Prostate gland (tissue), 2 donors: ENCODE data around the gene DGKB.

Experiments
- POLR2A ChIP-seq: fragments of 450-650 bp; IDR thresholded peaks from one replicate; pipeline ENCODE4 v1.6.1; 2016; ENCODE audit warnings: antibody characterized with exemption, mild to moderate bottlenecking
- POLR2AphosphoS5 ChIP-seq: sonication (generic); formaldehyde crosslinking; IDR thresholded peaks from one replicate; pipeline ENCODE4 v1.6.1; 2017; ENCODE audit warnings: antibody characterized with exemption
- TF ChIP-seq, protein P1 (sequence below), 4 experiments: fragments of 200-600 bp in 2 of 4; fragments of 450-650 bp in 2 of 4; sonication (generic) in 2 of 4; IDR thresholded peaks; 1 replicate in 3 of 4; 2 replicates in 1 of 4; pipeline ENCODE4 v1.5.1; 2016 to 2019; ENCODE audit warnings: antibody characterized with exemption in 4 of 4, mild to moderate bottlenecking in 2 of 4, moderate library complexity in 2 of 4

DNA sequence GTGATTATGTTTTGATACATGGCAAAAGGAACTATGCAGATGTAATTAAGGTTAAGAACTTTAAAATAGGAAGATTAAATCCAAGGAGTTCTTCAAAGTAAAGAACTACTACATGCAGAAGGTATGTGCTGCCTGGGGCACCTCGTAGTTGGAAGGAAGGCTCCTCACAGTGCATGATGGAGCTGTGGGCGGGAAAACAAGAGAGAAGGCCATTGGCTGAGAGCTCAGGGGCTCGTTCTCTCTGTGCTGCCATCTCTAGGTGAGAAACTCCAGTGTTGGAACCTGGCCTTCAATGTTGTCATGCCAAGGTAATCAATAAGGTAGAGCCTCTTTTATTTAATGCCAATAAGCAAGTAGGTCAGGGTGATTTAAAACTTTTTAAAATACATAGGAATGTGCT lies 521.7 kb downstream of the DGKB start:
- TF ChIP-seq, protein P1, sequence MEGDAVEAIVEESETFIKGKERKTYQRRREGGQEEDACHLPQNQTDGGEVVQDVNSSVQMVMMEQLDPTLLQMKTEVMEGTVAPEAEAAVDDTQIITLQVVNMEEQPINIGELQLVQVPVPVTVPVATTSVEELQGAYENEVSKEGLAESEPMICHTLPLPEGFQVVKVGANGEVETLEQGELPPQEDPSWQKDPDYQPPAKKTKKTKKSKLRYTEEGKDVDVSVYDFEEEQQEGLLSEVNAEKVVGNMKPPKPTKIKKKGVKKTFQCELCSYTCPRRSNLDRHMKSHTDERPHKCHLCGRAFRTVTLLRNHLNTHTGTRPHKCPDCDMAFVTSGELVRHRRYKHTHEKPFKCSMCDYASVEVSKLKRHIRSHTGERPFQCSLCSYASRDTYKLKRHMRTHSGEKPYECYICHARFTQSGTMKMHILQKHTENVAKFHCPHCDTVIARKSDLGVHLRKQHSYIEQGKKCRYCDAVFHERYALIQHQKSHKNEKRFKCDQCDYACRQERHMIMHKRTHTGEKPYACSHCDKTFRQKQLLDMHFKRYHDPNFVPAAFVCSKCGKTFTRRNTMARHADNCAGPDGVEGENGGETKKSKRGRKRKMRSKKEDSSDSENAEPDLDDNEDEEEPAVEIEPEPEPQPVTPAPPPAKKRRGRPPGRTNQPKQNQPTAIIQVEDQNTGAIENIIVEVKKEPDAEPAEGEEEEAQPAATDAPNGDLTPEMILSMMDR (IDR thresholded peaks at IDR 0.05): no peak
- no peak for TF ChIP-seq POLR2A
- no peak for TF ChIP-seq POLR2AphosphoS5
